NOMO-1 (cell line): ENCODE data around the gene LHB.
A peak's percentile ranks its signal among the peaks of the same experiment; 100 is the strongest.
"Not testable (repeated sequence)": the region's sequence is repeated elsewhere in the genome, so short reads cannot be mapped to it uniquely, and the experiment has no call there.

Source experiments
- DNase-seq, 2 experiments: peaks; one replicate each; lab custom pipeline; 2025; ENCODE audit not compliant: unreplicated experiment in 2 of 2; lab: John Stamatoyannopoulos, UW

The LHB gene

DNA sequence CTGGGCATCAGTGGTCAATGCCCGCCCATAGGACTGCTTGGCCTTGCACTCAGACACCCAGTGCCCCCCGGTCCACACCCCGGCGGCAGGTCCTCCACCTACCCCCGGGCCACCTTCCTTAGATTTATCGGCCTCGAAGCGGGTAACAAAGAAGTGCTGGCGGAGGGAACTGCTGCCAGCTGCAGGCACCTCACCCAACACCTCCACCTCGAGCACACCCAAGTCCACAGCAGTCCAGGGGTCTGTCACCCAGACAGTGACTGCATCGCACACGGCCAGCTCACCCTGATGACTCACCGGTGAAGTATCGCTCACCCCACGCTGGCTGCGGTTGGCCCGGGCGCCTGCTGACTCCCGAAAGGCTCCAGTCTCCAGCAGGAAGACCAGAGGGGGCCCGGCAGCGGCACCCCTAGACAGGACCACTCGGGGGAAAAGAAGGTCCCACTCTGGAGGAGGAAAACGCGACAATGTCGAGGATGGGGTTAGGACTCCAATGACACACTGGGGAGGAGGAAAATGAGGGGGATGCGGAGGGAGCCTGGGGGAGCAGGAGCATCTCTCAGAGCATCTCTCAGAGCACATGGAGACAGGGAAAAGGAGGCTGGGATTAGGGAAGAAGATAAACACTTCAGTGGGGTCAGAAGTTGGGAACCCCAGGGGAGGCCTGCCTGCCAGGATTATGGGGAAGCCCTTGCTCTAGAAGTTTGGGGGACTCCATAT lies 21.8 kb upstream of the LHB start:
- not testable (repeated sequence) for DNase-seq

DNA sequence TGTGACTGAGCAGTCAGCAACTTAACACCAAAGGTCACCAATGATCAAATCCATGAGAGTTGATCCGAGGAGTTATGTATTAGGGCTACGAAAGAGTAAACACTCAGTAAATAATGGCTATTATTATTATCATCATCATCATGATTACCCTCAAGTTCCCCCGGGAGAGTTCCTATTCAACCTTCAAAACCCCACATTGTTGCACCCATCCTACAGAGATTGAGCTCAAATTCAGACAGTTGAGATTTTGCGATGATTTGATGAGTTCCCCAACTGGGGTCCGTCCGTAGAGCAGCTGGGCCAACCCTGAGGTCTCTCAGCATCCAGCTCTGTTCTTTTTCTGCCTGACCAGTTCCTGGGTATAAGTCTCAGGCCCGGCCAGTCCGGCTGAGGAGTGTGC lies 21.2 kb upstream of the LHB start:
- not testable (repeated sequence) for DNase-seq

DNA sequence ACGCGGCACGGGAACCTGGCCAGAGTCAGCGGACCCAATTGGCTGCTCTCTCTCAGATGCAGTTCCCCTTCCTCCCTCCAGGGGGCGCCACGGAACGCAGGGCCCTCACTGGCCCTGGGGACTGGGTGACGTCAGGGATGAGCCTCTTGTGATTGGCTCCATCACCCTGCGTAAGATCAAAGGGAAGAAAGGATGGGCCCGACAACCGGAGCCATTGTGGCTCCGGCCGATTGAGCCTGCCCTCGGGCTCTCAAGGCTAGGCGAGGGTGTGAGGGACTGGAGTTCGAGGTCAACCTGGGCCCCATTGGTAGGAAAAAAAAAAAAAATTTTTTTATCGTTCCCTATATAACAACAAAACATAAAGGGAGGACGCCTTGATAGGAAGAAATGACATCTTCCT lies 19.9 kb upstream of the LHB start, which contains the start of gene CGB1:
Gene CGB1, minus strand, starts transcription at position 81 of the 400 bp plus-strand sequence. CDS start 184 bp downstream, outside the sequence.
- DNase-seq = not testable (repeated sequence)

DNA sequence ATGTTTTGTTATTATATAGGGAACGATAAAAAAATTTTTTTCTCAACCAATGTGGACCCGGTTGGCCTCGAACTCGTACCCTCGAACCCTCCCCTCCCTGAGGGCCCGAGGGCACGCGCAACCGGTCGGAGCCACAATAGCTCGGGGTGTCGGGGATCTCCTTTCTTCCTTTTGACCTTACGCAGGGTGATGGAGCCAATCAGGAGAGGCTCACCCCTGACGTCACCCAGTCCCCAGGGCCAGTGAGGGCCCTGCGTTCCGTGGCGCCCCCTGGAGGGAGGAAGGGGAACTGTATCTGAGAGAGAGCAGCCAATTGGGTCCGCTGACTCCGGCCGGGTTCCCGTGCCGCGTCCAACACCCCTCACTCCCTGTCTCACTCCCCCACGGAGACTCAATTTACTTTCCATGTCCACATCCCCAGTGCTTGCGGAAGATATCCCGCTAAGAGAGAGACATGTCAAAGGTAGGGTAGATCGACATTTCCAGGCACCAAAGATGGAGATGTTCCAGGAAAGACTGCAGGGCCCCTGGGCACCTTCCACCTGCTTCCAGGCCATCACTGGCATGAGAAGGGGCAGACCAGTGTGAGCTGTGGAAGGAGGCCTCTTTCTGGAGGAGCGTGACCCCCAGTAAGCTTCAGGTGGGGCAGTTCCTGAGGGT lies 14.9 kb upstream of the LHB start, which contains the start of gene CGB2:
Gene CGB2, plus strand, starts transcription at position 249 of the 660 bp plus-strand sequence. Its CDS starts 206 bp downstream, at position 455.
- not testable (repeated sequence) for DNase-seq

DNA sequence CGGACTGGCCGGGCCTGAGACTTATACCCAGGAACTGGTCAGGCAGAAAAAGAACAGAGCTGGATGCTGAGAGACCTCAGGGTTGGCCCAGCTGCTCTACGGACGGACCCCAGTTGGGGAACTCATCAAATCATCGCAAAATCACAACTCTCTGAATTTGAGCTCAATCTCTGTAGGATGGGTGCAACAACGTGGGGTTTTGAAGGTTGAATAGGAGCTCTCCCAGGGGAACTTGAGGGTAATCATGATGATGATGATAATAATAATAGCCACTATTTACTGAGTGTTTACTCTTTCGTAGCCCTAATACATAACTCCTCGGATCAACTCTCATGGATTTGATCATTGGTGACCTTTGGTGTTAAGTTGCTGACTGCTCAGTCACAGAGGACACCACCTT lies 13.4 kb upstream of the LHB start:
- not testable (repeated sequence) for DNase-seq

DNA sequence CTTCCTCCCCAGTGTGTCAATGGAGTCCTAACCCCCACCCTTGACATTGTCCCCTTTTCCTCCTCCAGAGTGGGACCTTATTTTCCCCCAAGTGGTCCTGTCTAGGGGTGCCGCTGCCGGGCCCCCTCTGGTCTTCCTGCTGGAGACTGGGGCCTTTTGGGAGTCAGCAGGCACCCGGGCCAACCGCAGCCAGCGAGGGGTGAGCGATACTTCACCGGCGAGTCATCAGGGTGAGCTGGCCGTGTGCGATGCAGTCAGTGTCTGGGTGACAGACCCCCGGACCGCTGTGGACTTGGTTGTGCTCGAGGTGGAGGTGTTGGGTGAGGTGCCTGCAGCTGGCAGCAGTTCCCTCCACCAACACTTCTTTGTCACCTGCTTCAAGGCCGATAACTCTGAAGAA lies 12.9 kb upstream of the LHB start:
- not testable (repeated sequence) for DNase-seq

DNA sequence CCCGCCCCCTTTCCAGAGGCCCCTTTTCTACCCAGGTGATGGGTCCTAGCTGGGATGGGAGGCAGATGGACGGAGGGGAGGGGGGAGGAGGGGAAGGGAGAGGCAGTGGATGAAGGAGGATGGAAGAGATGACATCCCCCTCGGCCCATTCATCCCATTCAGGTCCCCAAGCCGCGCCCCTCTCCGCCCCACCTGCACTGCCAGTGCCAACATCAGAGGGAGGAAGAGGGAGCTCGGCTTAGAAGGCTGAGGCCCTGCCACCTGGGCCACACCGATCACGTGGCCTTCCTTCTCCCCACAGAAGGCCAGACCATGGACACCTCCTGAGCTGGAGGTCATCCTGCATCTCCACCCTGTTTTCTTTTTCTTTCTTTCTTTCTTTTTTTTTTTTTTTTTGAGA lies 11.8 kb upstream of the LHB start:
- DNase-seq = not testable (repeated sequence)

DNA sequence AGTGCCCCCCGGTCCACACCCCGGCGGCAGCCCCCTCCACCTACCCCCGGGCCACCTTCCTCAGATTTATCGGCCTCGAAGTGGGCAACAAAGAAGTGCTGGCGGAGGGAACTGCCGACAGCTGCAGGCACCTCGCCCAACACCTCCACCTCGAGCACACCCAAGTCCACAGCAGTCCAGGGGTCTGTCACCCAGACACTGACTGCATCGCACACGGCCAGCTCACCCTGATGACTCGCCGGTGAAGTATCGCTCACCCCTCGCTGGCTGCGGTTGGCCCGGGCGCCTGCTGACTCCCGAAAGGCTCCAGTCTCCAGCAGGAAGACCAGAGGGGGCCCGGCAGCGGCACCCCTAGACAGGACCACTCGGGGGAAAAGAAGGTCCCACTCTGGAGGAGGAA lies 8.7 kb upstream of the LHB start:
- DNase-seq = not testable (repeated sequence)

DNA sequence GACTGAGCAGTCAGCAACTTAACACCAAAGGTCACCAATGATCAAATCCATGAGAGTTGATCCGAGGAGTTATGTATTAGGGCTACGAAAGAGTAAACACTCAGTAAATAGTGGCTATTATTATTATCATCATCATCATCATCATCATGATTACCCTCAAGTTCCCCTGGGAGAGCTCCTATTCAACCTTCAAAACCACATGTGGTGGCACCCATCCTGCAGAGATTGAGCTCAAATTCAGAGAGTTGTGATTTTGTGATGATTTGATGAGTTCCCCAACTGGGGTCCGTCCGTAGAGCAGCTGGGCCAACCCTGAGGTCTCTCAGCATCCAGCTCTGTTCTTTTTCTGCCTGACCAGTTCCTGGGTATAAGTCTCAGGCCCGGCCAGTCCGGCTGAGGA lies 8.2 kb upstream of the LHB start:
- DNase-seq = not testable (repeated sequence)

DNA sequence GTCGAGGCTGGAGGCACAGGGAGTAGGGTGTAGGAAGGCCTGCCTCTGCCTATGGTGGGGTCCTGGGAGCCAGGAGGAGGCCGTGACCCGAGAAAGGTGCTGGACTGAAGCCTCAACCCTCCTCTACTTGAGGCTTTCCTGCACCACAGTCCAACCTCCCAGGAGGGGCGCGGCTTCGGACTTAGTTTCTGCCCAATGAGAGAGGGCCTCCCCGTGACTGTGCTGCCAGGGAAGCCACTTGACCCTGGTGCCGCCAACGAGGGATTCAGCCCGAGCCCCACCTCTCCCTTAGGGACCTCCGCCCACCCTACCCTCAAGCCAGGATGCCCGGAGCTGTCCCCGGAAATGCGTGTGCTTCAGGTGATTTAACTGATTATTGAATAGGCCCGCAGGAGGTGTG lies 7.3 kb upstream of the LHB start, which contains the start of gene CGB3:
Gene CGB3, minus strand, starts transcription at position 101 of the 400 bp plus-strand sequence. CDS start 362 bp downstream, outside the sequence.
- not testable (repeated sequence) for DNase-seq

DNA sequence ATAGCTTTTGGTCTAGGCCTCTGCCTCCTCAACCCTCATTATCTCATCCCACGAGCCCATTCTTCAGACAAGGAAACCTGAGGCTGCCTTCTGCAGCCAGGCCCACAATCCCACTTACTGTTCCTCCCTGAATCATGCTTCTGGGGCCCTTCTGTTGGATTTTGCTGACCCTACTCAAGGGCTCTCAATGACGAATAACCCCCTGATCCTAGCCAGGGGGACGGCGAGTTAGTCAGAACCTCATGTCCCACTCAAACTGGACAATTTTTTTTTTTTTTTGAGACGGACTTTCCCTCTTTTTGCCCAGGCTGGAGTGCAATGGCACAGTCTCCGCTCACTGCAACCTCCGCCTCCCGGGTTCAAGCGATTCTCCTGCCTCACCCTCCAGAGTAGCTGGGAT lies 5.2 kb upstream of the LHB start:
- no peak for DNase-seq

DNA sequence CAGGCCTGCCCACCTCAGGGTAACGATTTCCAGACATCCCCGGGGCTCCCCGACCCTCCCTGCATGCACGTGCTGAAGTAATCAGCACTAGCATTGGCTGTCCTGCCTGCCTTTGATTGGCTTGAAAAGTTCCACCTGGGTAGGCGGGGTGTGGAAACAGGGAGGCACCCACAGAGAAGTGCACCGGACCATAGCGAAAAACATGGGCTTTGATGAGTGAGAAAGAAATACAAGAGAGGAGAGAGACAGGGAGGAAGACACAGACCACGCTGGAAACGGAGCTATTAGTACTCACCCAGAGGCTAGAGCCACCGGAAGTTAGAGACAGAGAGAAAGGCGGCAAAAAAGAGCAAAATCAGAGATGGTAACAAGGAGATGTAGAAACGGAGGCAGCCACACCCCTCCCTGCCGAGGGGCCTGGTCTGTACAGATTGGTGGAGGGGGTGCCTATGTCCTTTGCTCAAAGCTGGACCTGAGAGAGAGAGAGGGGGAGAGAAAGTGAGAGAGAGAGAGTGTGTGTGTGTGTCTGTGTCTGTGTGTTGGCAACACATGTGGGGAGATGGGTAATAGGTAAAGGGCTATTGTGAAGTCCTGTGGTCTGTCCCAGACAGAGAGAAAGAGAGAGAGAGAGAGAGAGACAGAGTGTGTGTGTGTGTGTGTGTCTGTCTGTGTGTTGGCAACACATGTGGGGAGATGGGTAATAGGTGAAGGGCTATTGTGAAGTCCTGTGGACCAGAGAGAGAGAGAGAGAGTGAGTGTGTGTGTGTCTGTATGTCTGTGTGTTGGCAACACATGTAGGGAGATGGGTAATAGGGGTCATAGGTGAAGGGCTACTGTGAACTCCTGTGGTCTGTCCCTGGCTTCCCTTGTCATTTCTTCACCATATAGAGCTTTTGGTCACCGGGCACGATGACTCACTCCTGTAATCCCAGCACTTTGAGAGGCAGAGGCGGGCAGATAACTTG lies 4.3 kb upstream of the LHB start:
- DNase-seq = no peak

DNA sequence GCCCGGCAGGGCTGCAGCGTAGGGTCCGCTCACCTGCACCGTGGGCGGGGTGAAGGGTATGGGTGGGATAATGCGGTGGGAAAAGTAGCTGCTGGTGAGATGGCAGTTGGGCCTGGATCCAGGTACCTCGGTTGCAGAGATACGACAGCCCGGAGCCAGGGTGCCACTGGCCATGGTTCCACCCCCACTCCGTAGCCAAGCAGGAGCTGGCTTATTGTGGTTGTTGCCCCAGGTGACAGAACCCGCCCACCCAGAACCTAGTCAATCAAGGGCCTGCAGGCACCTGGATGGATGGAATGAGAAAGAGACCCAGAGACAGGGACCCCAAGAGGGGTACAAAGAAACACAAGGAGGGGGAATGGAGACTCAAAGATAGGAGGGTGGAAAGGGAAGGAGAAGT lies 3.5 kb upstream of the LHB start:
- DNase-seq = no peak

DNA sequence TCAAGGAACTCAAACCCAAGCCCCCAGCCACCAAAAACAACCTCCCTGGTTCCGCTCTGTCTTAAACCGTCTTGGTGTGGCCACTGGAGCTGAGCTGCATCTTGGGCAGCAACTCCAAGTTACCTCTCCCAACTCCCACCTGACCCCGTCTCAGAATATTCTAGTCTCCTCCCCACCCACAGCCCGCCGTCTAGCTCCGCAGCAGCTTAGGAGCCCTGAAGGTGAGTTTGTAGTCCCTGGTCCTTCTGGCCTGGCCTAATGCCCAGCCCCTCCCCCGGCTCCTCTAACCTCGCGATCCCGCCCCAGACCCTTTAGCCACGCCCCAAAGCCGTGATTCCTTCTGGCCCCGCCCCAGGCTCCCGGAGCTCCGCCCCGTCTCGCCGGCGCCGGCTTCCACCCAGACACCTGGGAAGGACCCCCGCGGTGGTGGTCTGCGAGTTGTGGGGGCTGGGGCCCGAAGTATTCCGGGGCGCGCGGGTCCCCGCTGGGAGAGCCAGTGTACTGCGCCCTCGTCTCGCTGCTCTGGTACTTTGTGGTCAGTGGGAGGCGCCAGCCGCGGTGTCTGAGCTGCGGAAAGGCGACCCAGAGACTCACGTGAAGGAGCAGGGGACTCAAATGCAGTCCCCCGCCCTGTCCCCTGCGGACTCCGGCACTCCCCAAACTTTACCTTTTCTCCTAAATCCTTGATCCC lies 2.5 kb upstream of the LHB start:
- peak in 1 of 2 experiments; percentile 21 for DNase-seq

DNA sequence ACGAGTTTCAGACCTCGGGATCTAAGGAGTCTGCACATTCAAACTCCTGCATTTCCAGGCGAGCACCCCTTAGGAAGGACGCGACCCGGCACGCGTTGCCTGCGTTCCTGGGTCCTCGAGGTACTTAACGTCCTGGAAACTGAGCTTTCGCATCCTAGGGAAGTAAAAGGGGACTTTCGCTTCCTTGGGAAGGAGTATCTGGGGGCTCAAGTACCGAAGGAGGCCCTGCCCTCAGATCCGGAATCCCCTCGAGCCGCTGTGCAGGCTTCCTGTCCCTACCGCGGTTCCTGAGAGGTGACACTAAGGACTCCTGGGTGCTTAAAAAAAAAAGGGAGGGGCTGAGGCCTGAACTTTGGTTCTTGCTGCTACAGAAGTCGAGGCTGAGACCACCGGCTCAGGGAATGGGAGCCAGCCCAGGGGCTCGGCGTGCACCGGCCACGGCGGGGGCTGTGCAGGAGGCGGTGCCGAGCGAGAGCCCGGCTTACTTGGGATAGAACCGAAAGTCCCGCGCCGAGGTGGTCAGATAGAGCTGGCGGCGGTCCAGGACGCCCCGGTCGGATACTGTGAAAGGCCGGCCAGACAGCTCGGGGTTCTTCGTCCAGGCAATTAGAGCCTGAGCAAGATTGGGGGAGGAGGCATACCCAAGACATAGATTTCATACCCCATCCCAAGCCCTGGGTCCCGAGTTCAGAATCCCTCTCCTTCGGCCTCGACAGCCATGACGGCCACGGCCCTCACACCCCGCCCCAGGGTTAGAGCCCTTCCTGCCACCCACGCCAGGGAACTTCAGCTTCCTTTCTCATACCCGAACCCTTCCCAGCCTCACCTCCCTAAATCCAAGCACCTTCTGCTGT lies 1.7 kb upstream of the LHB start:
- not testable (repeated sequence) for DNase-seq

DNA sequence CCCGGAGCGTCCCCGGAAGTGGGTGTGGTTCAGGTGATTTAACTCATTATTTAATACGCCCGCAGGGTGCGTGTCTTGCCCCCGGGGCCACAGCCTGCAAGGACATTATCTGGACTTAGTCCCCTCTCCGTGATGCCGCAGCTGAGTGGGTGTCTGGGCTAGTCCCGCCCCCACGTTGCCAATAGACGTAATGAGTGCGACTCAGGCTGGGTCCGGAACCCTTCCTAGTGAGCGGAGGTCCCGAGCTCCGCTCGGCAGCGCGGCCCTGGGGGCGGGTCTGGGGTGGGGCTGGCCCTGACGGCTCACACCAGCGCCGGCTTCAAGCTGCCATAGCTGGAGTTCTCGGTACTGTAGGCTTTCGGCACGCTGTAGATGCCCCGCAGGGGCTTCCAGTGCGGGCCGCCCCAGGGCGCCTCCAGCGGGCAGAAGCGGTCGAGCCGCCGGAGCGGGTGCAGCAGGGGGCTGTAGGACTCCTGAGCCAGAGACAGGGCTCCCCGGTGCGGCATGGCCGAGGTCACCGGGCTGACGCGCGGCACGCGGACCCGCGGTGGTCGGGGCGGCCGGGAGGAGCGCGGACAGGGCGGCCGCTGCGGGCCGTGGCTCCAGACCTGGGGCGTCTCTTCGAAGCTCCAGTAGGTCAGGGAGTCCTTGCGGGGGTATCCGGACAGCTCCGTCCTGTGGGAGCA lies 918 bp upstream of the LHB start:
- peak; percentile 56 to 61 for DNase-seq

DNA sequence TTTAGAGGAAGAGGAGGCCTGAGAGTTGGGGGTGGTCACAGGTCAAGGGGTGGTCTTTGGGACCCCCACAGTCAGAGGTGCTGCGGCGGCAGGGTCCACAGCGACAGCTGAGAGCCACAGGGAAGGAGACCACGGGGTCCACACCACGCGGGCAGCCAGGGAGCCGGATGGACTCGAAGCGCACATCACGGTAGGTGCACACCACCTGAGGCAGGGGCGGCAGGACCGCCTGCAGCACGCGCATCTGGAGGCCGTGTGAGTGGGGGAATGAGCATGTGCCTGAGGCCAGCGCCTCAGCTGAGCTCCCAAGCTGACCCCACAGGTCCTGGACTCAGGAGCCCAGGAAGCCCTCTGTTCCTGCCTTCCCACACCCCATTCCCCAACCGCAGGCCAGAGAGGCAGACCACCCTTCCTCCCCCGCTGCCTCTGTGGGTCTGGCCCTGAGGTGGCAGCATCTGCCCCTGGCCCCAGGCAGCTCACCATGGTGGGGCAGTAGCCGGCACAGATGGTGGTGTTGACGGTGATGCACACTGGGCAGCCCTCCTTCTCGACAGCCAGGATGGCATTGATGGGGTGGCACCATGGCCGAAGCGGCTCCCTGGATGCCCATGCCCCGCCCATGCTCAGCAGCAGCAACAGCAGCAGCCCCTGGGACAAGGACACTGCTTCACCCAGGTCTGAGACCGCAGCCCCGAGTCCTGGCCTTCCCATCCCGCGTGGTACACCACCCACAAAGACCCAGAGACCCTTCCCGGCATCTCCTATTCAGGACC lies 638 bp downstream of the LHB start:
- no peak for DNase-seq

DNA sequence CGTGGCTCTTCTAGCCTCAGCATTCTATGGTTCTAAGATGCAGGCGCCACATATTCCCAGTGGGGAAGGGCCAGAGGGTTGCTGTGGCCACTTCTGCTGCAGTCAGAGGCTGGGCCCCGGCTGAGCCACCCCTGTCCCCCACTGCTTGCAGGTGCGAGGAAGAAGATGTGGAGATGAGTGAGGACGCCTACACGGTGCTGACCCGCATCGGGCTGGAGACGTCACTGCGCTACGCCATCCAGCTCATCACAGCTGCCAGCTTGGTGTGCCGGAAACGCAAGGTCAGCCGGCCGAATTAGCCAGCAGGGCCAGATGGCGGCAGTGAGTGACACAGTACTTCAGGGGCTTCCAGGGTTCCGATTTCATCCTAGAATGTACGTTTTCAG lies 2.0 kb downstream of the LHB start:
- DNase-seq = no peak
